KMS-11 (cell line): Measurements from ENCODE around the gene HTRA3.

Experiments
- H2AFZ ChIP-seq: fragments of 200-600 bp; sonication (generic); 2 replicates; pipeline ENCODE4 v1.6.1; 2016; ENCODE audit warnings: antibody characterized with exemption, mixed run types, low read depth
- H3K27ac ChIP-seq: fragments of 200-600 bp; sonication (generic); 2 replicates; pipeline ENCODE4 v1.6.1; 2016; ENCODE audit warnings: mild to moderate bottlenecking, mixed run types
- H3K27me3 ChIP-seq: fragments of 200-600 bp; sonication (generic); 2 replicates; pipeline ENCODE4 v1.6.1; 2017; ENCODE audit warnings: mild to moderate bottlenecking, low read depth, mixed run types, moderate library complexity; ENCODE audit not compliant: insufficient read depth
- H3K36me3 ChIP-seq: fragments of 200-600 bp; sonication (generic); 2 replicates; pipeline ENCODE4 v1.6.1; 2017; ENCODE audit warnings: mild to moderate bottlenecking, mixed run types; ENCODE audit not compliant: insufficient read depth
- H3K4me1 ChIP-seq: fragments of 200-600 bp; sonication (generic); 2 replicates; pipeline ENCODE4 v1.6.1; 2016; ENCODE audit warnings: mild to moderate bottlenecking, low read depth, mixed run types; ENCODE audit not compliant: poor library complexity, severe bottlenecking
- H3K4me2 ChIP-seq: fragments of 200-600 bp; sonication (generic); 2 replicates; pipeline ENCODE4 v1.7.0; 2016; ENCODE audit warnings: mild to moderate bottlenecking, mixed run types
- H3K4me3 ChIP-seq: fragments of 200-600 bp; sonication (generic); IDR thresholded peaks from 2 replicates; pipeline ENCODE4 v1.6.1; 2017; ENCODE audit warnings: low read depth, low read length, mixed read lengths; ENCODE audit not compliant: insufficient read depth
- H3K79me2 ChIP-seq: fragments of 200-600 bp; sonication (generic); 2 replicates; pipeline ENCODE4 v1.6.1; 2016; ENCODE audit warnings: low read depth, mixed run types; ENCODE audit not compliant: insufficient read depth
- H3K9ac ChIP-seq: fragments of 200-600 bp; sonication (generic); 2 replicates; pipeline ENCODE4 v1.6.1; 2016; ENCODE audit warnings: mild to moderate bottlenecking, mixed run types
- H4K20me1 ChIP-seq: fragments of 200-600 bp; sonication (generic); 2 replicates; pipeline ENCODE4 v1.6.1; 2016; ENCODE audit warnings: mild to moderate bottlenecking, mixed run types; ENCODE audit not compliant: insufficient read depth
- CTCF ChIP-seq: fragments of 200-600 bp; sonication (generic); conservative IDR thresholded peaks from 2 replicates; pipeline ENCODE4 v1.6.1; 2017; ENCODE audit warnings: low read depth, mild to moderate bottlenecking, antibody characterized with exemption, low read length, moderate library complexity, mixed read lengths

Gene HTRA3

DNA sequence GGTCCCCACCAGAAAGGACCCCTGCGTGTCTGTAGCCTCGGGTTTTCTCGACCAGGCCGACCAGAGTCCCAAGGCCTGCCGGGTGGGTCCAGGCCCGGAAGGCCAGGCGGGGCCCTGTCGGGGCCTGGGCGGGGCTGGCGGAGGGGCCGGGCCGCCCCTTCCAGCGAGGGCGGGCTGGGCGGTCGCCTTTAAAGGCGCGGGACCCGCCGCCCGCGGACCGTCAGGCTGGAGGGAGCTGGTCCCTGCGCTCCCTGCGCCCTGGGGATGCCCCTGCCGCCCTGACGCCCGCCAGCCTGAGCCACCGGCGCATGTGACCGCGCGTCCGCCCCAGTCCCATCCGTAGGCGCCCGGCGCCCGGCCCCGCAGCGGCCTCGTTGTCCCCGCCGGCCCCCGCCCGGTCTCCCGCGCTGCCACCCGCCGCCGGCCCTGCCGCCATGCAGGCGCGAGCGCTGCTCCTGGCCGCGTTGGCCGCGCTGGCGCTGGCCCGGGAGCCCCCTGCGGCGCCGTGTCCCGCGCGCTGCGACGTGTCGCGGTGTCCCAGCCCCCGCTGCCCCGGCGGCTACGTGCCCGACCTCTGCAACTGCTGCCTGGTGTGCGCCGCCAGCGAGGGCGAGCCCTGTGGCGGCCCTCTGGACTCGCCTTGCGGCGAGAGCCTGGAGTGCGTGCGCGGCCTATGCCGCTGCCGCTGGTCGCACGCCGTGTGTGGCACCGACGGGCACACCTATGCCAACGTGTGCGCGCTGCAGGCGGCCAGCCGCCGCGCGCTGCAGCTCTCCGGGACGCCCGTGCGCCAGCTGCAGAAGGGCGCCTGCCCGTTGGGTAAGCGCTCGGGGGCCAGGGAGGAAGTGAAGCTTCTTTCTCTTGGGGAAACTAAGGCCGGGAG lies at the start of gene HTRA3:
HTRA3 (plus strand) TSS at position 220 of the 883 bp plus-strand sequence; CDS start at position 435, 215 bp downstream.
- Histone ChIP-seq H3K36me3 (no peaks in the 10 kb centered on the region), H4K20me1 (no peaks in the 10 kb centered on the region), H3K27ac (no peak within 1 kb of the TSS), H3K79me2 (no peaks in the 10 kb centered on the region), H3K9ac (no peak within 1 kb of the TSS), H3K27me3 (no peaks in the 10 kb centered on the region), H3K4me2 (no peak within 1 kb of the TSS), H2AFZ (no peak within 1 kb of the TSS), H3K4me3 (no peak within 1 kb of the TSS), H3K4me1 (no peaks in the 10 kb centered on the region)
- no peak for TF ChIP-seq CTCF

DNA sequence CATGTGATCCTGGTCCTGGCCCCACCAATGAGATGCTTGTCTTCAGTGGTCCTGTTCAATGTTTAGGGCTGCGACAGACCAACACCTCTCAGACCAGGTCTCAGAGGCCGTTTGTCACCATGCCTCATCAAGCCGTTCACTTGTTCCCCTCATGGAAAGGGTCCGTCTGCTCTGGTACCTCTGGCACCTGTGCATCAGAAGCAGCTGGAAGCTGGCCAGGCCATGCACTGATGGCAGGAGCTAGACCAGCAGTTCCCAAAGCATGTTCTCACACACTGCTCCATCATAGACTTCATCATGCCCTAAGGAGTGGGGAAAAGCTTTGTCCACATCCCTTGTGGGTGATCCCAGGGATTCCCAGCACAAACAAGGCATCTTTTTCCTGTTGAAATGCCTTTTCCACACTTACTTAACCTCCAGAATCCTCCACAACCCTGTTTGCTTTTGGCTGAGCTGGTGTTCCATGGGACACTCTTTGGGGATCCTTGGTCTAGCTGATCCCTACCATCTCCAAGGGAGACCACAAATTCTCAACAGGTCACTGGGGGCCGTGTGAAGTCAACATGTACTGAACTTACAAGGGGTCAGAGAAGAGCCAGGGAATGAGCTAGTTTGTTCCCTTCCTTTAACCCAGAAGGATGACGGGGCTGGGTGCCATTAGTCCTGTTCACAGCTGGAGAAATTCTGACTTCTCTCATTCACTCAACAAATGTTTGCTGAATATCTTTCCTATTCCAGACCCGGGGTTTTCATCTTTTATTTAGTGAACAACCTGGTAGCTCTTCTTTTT lies 48.7 kb upstream of the HTRA3 start:
- no peaks in the 10 kb centered on the region for H3K4me1 ChIP-seq
- no peak for TF ChIP-seq CTCF
- H3K4me2 ChIP-seq = no peak overlapping the region
- no peaks in the 10 kb centered on the region for H3K79me2 ChIP-seq
- H3K27me3 ChIP-seq = no peaks in the 10 kb centered on the region
- H3K27ac ChIP-seq = no peak overlapping the region
- no peaks in the 10 kb centered on the region for H3K36me3 ChIP-seq
- no peaks in the 10 kb centered on the region for H4K20me1 ChIP-seq
- no peak overlapping the region for H3K4me3 ChIP-seq
- no peak overlapping the region for H3K9ac ChIP-seq
- no peak overlapping the region for H2AFZ ChIP-seq

GRCh38 chr4:8221476-8221875 lies 48.1 kb upstream of the HTRA3 start:
- no peaks in the 10 kb centered on the region for H3K36me3 ChIP-seq
- H2AFZ ChIP-seq = no peak overlapping the region
- no peaks in the 10 kb centered on the region for H4K20me1 ChIP-seq
- H3K79me2 ChIP-seq = no peaks in the 10 kb centered on the region
- no peak overlapping the region for H3K4me3 ChIP-seq
- TF ChIP-seq CTCF = no peak
- no peaks in the 10 kb centered on the region for H3K27me3 ChIP-seq
- H3K4me1 ChIP-seq = no peaks in the 10 kb centered on the region
- no peak overlapping the region for H3K27ac ChIP-seq
- H3K9ac ChIP-seq = no peak overlapping the region
- no peak overlapping the region for H3K4me2 ChIP-seq

DNA sequence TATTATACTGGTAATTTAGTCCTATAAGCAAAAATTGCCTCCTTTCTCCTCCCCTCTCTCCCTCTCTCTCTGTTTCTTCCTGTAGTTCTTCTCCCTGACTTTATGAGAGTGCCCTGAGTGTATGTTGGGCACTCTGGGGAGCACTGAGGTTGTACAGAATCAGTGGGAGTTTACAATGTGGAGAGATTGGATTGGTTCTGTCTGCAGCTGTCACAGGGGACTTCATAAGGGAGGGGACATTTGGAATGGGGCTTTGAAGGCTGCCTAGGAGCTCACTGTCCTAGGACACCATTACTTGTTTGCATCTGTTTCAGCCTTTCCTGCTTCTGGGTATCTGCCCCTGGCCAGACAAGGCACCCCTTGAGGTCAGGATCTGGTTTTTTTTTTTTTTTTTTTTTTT lies 47.6 kb upstream of the HTRA3 start:
- no peak for TF ChIP-seq CTCF
- H3K27me3 ChIP-seq = no peaks in the 10 kb centered on the region
- no peak overlapping the region for H2AFZ ChIP-seq
- no peak overlapping the region for H3K27ac ChIP-seq
- no peaks in the 10 kb centered on the region for H3K79me2 ChIP-seq
- no peaks in the 10 kb centered on the region for H3K4me1 ChIP-seq
- no peak overlapping the region for H3K4me2 ChIP-seq
- no peak overlapping the region for H3K4me3 ChIP-seq
- no peak overlapping the region for H3K9ac ChIP-seq
- no peaks in the 10 kb centered on the region for H4K20me1 ChIP-seq
- H3K36me3 ChIP-seq = no peaks in the 10 kb centered on the region
